ENCODE data around the gene MOB3B. TPM values are rescaled to one million over a fixed set of nuclear protein-coding genes. Genes with fewer than 3 reads are reported as not detected.

The MOB3B gene
- total RNA-seq, 1 donor from 2014 or later, result 1.4 TPM

- TF ChIP-seq, protein P1, sequence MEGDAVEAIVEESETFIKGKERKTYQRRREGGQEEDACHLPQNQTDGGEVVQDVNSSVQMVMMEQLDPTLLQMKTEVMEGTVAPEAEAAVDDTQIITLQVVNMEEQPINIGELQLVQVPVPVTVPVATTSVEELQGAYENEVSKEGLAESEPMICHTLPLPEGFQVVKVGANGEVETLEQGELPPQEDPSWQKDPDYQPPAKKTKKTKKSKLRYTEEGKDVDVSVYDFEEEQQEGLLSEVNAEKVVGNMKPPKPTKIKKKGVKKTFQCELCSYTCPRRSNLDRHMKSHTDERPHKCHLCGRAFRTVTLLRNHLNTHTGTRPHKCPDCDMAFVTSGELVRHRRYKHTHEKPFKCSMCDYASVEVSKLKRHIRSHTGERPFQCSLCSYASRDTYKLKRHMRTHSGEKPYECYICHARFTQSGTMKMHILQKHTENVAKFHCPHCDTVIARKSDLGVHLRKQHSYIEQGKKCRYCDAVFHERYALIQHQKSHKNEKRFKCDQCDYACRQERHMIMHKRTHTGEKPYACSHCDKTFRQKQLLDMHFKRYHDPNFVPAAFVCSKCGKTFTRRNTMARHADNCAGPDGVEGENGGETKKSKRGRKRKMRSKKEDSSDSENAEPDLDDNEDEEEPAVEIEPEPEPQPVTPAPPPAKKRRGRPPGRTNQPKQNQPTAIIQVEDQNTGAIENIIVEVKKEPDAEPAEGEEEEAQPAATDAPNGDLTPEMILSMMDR (IDR thresholded peaks at IDR 0.05; ENCODE audit: insufficient read depth, low read length, poor library complexity, severe bottlenecking), result no peak
- Histone ChIP-seq H3K4me3 (ENCODE audit: low read depth, low read length) (no peak overlapping the region), H3K27me3 (ENCODE audit: control insufficient read depth, insufficient read depth, low read length) (no peaks in the 10 kb centered on the region), H3K36me3 (ENCODE audit: control insufficient read depth, insufficient read depth, low read length) (no peaks in the 10 kb centered on the region)
- DNase-seq (ENCODE audit: low read depth), result no peak
Measured at GRCh38 chr9:27358007-27358406, 171.6 kb downstream of the MOB3B start.

GRCh38 chr9:27356446-27356845 lies 173.2 kb downstream of the MOB3B start:
- H3K4me3 ChIP-seq (ENCODE audit: low read depth, low read length), result no peak overlapping the region
- DNase-seq (ENCODE audit: low read depth), result no peak
- TF ChIP-seq, protein P1 (IDR thresholded peaks at IDR 0.05; ENCODE audit: insufficient read depth, low read length, poor library complexity, severe bottlenecking), result no peak
- no peaks in the 10 kb centered on the region for H3K27me3 ChIP-seq (ENCODE audit: control insufficient read depth, insufficient read depth, low read length)
- H3K36me3 ChIP-seq (ENCODE audit: control insufficient read depth, insufficient read depth, low read length), result no peaks in the 10 kb centered on the region

GRCh38 chr9:27355166-27355565 lies 174.4 kb downstream of the MOB3B start:
- DNase-seq (ENCODE audit: low read depth), result no peak
- H3K4me3 ChIP-seq (ENCODE audit: low read depth, low read length), result no peak overlapping the region
- no peaks in the 10 kb centered on the region for H3K36me3 ChIP-seq (ENCODE audit: control insufficient read depth, insufficient read depth, low read length)
- no peaks in the 10 kb centered on the region for H3K27me3 ChIP-seq (ENCODE audit: control insufficient read depth, insufficient read depth, low read length)
- TF ChIP-seq, protein P1 (IDR thresholded peaks at IDR 0.05; ENCODE audit: insufficient read depth, low read length, poor library complexity, severe bottlenecking), result no peak

GRCh38 chr9:27353474-27354229 lies 176.0 kb downstream of the MOB3B start:
- H3K27me3 ChIP-seq (ENCODE audit: control insufficient read depth, insufficient read depth, low read length), result no peaks in the 10 kb centered on the region
- DNase-seq (ENCODE audit: low read depth), result no peak
- no peaks in the 10 kb centered on the region for H3K36me3 ChIP-seq (ENCODE audit: control insufficient read depth, insufficient read depth, low read length)
- no peak overlapping the region for H3K4me3 ChIP-seq (ENCODE audit: low read depth, low read length)
- TF ChIP-seq, protein P1 (IDR thresholded peaks at IDR 0.05; ENCODE audit: insufficient read depth, low read length, poor library complexity, severe bottlenecking), result no peak

DNA sequence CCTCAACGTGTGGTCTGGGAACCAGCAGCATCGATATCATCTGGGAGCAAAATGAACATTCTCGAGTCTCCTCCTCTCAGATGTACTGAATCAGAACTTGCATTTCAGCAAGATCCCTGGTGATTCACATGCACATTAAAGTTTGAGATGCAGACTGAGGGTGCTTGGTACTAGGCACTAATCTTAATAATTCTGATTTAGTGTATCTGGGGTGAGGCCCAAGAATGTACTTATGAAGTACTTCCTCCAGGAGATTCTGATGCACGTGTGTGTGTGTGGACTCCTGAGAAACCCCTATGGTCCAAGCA lies 176.5 kb downstream of the MOB3B start:
- H3K4me3 ChIP-seq (ENCODE audit: low read depth, low read length), result no peak overlapping the region
- H3K27me3 ChIP-seq (ENCODE audit: control insufficient read depth, insufficient read depth, low read length), result no peaks in the 10 kb centered on the region
- no peak for DNase-seq (ENCODE audit: low read depth)
- no peaks in the 10 kb centered on the region for H3K36me3 ChIP-seq (ENCODE audit: control insufficient read depth, insufficient read depth, low read length)
- TF ChIP-seq, protein P1 (IDR thresholded peaks at IDR 0.05; ENCODE audit: insufficient read depth, low read length, poor library complexity, severe bottlenecking), result no peak

All from kidney epithelial cell (primary cell).